ENCODE data around the gene DSCAML1. TPM values are rescaled to one million over a fixed set of nuclear protein-coding genes. Genes with fewer than 3 reads are reported as not detected.

DSCAML1 gene
- total RNA-seq, 1 donor from 2014 or later: not detected

- H3K9me3 Mint-ChIP-seq (ENCODE audit: unreplicated experiment): no peaks in the 10 kb centered on the region
- DNase-seq (ENCODE audit: extremely low spot score, unreplicated experiment): no peak
- H3K27me3 Mint-ChIP-seq (ENCODE audit: unreplicated experiment): peaks cover 4% of the 10 kb centered on the region
- no peak for TF ChIP-seq CTCF (IDR thresholded peaks at IDR 0.05)
- H3K4me3 Mint-ChIP-seq (ENCODE audit: unreplicated experiment): no peak overlapping the region
- no peaks in the 10 kb centered on the region for H3K4me1 Mint-ChIP-seq (ENCODE audit: unreplicated experiment)
- H3K36me3 Mint-ChIP-seq (ENCODE audit: unreplicated experiment): peaks cover 4% of the 10 kb centered on the region
- no peak overlapping the region for H3K27ac Mint-ChIP-seq (ENCODE audit: unreplicated experiment)
These were observed 379.7 kb downstream of the DSCAML1 start for GRCh38 chr11:117417342-117417741.

GRCh38 chr11:117415358-117415896 is 381.6 kb downstream of the DSCAML1 start:
- Mint-ChIP-seq H3K9me3 (ENCODE audit: unreplicated experiment) (no peaks in the 10 kb centered on the region), H3K27me3 (ENCODE audit: unreplicated experiment) (no peaks in the 10 kb centered on the region), H3K36me3 (ENCODE audit: unreplicated experiment) (peaks cover 7% of the 10 kb centered on the region), H3K27ac (ENCODE audit: unreplicated experiment) (no peak overlapping the region), H3K4me3 (ENCODE audit: unreplicated experiment) (no peak overlapping the region), H3K4me1 (ENCODE audit: unreplicated experiment) (peaks cover 9% of the 10 kb centered on the region)
- no peak for DNase-seq (ENCODE audit: extremely low spot score, unreplicated experiment)
- TF ChIP-seq CTCF (IDR thresholded peaks at IDR 0.05): no peak

DNA sequence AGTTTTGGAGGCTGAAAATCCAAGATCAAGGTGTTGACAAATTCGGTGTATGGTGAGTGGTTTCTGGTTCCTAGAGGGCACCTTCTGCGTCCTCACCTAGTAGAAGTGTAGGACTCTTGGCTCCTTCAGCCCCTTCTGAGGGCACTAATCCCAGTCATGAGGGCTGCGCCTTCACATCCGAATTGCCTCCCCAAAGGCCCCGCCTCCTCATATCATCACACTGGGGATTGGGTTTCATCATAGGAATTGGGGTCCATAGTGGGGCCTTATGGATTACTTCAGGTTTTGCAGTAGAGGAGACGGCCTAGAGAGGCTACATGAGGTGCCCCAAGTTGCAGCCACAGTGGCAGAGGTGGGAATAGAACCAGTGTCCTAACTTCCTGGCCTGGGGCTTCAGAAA is 382.3 kb downstream of the DSCAML1 start:
- Mint-ChIP-seq H3K27ac (ENCODE audit: unreplicated experiment) (no peak overlapping the region), H3K27me3 (ENCODE audit: unreplicated experiment) (no peaks in the 10 kb centered on the region), H3K4me1 (ENCODE audit: unreplicated experiment) (peaks cover 9% of the 10 kb centered on the region), H3K9me3 (ENCODE audit: unreplicated experiment) (no peaks in the 10 kb centered on the region), H3K36me3 (ENCODE audit: unreplicated experiment) (peaks cover 10% of the 10 kb centered on the region), H3K4me3 (ENCODE audit: unreplicated experiment) (no peak overlapping the region)
- TF ChIP-seq CTCF (IDR thresholded peaks at IDR 0.05): no peak
- no peak for DNase-seq (ENCODE audit: extremely low spot score, unreplicated experiment)

DNA sequence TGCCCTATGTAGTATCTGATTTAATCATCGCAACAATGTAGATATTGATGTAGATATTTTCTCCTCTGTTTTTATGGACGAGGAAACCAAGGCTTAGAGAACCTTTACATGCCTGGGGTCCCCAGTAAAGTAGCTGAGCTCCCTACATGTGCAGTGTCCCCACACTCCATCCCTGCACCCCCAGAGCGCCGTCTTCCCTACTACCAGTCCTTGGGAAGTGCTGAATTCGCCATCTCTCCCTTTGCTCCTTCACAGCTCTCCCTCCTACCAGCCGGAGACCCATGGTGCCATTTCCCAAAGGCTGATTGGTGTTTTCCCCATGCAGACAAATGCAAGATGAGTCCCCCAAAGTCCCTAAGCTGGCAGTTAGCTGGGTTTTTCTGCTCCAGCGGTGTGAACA is 383.4 kb downstream of the DSCAML1 start:
- Mint-ChIP-seq H3K4me1 (ENCODE audit: unreplicated experiment) (peaks cover 9% of the 10 kb centered on the region), H3K9me3 (ENCODE audit: unreplicated experiment) (no peaks in the 10 kb centered on the region), H3K36me3 (ENCODE audit: unreplicated experiment) (peaks cover 18% of the 10 kb centered on the region), H3K27me3 (ENCODE audit: unreplicated experiment) (no peaks in the 10 kb centered on the region), H3K27ac (ENCODE audit: unreplicated experiment) (no peak overlapping the region), H3K4me3 (ENCODE audit: unreplicated experiment) (no peak overlapping the region)
- DNase-seq (ENCODE audit: extremely low spot score, unreplicated experiment): no peak
- TF ChIP-seq CTCF (IDR thresholded peaks at IDR 0.05): no peak

GRCh38 chr11:117412653-117413275 is 384.3 kb downstream of the DSCAML1 start:
- DNase-seq (ENCODE audit: extremely low spot score, unreplicated experiment): no peak
- Mint-ChIP-seq H3K9me3 (ENCODE audit: unreplicated experiment) (no peaks in the 10 kb centered on the region), H3K36me3 (ENCODE audit: unreplicated experiment) (peaks cover 25% of the 10 kb centered on the region), H3K27ac (ENCODE audit: unreplicated experiment) (no peak overlapping the region), H3K27me3 (ENCODE audit: unreplicated experiment) (no peaks in the 10 kb centered on the region), H3K4me3 (ENCODE audit: unreplicated experiment) (no peak overlapping the region), H3K4me1 (ENCODE audit: unreplicated experiment) (peaks cover 9% of the 10 kb centered on the region)
- TF ChIP-seq CTCF (IDR thresholded peaks at IDR 0.05): no peak
